Measurements from ENCODE around the gene SLC7A8.
"Not testable (repeated sequence)": the region's sequence is repeated elsewhere in the genome, so short reads cannot be mapped to it uniquely, and the experiment has no call there.

The SLC7A8 gene

DNA sequence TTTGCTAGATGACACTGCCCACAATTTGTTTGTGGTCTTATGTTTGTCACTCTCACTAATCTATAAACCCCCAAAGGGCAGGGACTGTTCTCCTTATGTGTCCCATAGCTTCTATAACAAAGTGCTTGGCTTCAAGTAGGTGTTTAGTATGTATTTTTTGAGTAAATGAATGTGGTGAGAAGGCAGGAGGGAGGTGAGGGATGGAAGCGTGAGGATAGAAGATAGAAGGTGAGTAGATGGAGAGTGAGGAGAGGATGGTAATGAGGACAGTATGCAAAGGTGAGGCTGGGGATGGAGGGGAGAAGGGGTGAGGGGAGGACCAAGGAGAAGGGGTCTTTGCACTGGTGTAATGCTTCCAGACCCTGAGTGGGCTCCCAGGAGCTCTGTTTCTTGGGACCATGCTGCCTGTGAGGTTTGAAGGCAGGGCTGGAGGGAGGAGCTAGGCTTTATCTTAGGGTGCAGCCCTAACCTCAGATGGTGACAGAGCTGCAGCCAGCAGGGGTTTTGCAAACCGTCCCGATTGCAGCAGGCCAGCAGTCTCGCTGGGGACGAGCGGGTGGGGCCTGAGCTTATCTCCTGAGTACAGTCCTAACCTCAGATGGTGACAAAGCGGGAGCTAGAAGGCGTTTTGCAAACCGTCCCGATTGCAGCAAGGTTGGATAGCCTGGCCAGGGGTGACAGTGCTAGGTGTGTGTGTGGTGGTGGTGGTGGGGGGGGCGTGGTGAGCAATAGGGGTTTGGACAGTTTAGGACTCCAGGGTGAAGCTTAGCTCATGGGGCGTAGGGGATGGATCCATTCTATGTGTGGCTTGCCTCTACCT is 70.9 kb downstream of the SLC7A8 start:
- DNase-seq: peak in 1 of 2 donors; percentile 34

DNA sequence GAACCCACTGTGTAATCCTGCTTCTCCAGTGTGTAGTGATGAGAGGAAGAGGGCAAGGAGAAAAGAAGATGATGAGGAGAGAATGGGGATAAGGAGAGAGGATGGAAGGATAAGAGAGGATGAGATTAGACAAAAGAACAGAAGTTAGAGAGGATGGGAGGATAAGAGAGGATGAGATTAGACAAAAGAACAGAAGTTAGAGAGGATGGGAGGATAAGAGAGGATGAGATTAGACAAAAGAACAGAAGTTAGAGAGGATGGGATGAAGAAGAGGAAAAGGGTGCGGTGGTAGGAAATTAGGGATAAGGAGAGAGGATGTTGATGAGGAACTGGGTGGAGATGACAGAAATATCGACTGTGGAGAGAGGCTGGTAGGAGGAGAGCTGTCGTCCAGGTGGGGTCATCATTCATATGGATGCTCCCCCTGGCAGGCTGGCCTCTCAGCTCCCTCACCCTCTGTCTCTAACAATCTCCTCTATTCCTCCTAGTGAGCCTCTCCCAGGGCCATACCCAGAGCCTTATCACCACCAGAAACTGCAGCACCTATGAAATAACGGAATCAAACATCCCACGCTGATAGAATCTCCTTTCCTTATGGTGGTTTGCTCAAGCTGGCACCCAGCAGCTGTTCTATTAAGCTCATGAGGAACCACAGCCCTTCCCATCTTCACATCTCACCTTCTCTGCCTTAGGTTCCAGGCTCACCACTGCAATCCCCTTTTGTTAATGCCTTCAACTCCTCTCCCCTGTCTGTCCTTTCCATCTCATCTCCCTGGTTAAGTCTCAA is 72.7 kb downstream of the SLC7A8 start:
- DNase-seq: no peak

DNA sequence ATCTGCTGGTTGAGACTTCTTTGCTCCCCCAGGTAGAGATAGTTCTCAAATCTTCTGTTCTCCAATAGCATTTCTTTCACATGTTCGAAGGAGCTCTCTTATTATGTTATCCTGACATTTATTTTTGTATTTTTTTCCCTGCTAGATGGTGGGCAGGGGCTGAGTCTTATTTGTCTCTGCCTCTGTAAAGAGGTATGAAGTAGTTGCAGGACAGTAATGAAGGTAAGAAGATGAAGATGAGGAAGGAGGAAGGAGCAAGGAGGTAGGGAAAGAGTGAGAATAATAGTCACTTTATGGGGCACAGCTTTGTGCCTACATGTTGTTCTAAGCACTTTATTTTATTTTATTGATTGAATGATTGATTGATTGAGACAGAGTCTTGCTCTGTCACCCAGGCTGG is 73.7 kb downstream of the SLC7A8 start:
- DNase-seq: no peak

DNA sequence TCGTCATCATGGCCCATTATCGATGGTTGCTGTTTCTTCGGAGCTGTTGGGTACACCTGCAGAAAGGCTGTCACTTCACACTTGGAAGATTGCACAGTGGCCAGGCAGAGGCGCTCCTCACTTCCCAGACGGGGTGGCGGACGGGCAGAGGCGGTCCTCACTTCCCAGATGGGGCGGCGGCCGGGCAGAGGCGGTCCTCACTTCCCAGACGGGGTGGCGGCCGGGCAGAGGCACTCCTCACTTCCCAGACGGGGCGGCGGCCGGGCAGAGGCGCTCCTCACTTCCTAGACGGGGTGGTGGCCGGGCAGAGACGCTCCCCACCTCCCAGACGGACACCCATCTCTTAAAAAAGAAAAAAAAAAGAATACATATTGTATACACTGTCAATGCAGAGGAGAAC is 75.3 kb downstream of the SLC7A8 start:
- DNase-seq: not testable (repeated sequence)

DNA sequence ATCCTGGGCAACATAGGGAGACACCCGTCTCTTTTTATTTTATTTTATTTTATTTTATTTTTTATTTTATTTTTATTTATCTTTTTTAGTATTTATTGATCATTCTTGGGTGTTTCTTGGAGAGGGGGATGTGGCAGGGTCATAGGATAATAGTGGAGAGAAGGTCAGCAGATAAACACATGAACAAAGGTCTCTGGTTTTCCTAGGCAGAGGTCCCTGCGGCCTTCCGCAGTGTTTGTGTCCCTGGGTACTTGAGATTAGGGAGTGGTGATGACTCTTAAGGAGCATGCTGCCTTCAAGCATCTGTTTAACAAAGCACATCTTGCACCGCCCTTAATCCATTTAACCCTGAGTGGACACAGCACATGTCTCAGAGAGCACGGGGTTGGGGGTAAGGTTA is 75.8 kb downstream of the SLC7A8 start:
- DNase-seq: not testable (repeated sequence)

DNA sequence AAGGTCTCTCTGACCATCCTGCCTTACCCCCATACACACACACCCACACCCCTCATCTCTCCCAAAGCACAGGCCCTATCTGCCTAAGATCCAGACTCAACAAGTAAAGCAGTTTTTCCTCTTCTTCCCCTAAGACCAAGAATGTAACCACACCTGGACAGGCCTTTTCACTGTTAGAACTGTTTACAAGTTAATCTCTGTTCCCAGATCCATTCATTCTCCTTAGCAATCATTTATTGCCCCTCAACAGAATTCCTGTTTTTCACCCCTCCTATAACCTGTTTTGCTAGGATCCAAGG is 76.8 kb downstream of the SLC7A8 start:
- no peak for DNase-seq

DNA sequence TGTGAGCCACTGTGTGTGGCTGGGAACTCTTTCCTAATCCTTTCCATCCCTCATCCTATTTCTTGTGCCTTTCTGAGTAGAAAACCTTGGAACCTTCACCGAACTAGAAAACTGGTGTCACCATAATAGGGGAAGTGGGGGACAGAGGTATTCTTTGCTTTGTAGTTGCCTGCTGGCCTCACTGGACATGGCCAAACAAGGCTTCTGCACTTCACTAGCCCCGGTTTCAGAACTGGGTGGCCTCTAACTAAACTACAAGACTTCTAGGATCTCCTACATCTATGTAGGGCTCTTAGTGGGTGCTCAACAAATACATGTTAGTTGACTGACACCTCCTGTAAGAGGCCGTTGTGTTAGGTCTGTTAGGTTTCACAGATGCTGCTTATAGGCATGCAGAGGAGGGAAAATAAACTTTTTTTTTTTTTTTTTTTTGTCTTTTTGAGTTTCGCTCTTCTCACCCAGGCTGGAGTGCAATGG is 78.1 kb downstream of the SLC7A8 start:
- no peak for DNase-seq

DNA sequence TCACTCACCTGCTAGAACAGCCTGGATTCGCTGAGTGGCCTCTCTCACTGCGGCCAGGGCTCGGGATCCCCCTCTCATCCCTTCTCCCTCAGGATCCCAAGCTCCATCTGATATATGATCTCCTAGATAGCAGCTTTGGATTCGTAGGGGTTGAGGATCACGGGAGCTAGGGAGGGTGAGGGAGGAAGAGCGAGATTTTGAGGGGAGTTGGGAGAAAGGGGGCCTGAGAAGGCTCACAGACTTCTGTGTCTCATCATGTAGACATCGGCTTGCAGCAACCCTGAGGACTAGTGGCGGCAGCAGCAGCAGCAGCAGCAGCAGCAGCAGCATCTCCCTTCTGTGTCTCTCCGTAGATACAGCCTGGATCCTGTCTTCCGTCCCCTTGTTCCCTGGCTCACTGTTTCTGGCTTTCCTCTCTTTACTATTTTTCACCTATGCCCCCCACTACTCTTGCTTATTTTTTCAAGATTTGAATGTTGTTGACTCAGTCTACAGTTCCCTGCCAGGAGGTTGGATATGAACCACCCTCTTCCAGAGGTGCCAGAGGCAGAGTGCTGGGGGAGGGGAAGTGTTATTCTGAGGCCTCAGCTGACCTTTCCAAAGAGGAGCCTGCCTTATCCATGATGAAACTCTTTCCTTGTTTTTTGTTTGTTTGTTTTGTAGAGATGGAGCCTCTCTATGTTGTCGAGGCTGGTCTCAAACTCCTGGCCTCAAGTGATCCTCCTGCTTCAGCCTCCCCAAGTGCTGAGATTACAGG is 78.7 kb downstream of the SLC7A8 start, which contains the start of gene CIROP:
CIROP (minus strand) TSS at position 399 of the 757 bp plus-strand sequence; CDS start at position 330, 69 bp downstream.
- no peak for DNase-seq

DNA sequence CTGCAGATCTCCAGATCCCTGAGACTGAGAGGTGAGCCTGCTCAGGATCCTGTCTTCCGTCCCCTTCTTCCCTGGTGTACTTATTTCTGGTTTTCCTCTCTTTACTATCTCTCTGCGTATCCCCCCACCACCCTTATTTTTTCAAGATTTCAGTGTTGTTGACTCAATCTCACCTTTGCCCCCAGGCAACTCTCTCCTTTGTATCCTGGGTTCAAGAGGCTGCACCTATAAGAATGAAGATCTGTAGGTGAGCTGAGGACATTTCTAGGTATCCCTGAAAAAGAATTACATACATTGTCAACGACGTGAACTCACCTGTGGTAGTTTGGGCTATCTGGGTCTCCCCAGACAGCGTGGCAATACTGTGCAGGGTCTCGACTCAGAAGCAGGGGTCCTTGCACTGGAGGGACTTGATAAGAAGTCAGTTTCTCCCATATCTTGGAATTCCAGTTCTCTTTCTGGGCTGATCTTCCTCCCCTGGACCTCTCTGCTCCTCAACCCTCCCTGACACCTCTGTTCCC is 79.3 kb downstream of the SLC7A8 start:
- no peak for DNase-seq

DNA sequence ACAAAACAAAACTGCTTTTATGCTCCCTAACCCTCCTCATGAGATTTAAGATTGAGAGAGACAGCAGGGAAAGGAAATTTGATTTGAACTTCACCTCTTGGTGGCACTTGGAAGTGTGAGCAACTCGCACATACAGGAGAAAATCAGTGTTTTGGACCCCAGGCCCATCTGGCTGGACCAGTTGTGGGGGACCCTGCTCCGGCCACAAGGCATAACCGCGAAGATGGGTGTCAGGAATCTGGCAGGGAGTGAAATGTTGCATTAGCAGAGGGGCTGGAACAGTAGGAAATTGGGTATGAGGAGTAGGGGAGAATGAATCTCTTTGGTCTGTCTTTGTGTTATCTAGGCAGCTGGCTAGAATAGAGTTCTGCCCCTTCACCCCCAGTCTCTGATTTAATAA is 79.9 kb downstream of the SLC7A8 start:
- no peak for DNase-seq

DNA sequence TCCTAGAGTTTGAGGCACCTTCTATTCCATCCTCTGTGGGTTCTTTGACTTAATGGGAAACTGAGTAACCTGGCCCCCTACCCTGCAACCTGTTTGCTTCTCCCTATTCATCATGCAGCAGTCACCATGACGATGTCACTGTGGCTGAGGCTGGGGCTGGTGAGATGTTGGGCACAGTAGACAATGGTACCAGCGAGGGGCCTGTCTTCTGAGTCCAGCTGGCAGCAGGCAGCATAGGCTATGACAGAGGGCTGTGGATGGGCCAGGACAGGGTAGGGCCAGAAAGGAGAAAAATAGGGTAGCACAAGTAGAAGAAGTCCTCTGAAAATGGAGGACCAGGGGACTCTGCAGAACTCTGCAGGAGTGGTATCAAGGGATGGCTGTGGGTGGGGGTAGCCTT is 80.7 kb downstream of the SLC7A8 start:
- DNase-seq: no peak

DNA sequence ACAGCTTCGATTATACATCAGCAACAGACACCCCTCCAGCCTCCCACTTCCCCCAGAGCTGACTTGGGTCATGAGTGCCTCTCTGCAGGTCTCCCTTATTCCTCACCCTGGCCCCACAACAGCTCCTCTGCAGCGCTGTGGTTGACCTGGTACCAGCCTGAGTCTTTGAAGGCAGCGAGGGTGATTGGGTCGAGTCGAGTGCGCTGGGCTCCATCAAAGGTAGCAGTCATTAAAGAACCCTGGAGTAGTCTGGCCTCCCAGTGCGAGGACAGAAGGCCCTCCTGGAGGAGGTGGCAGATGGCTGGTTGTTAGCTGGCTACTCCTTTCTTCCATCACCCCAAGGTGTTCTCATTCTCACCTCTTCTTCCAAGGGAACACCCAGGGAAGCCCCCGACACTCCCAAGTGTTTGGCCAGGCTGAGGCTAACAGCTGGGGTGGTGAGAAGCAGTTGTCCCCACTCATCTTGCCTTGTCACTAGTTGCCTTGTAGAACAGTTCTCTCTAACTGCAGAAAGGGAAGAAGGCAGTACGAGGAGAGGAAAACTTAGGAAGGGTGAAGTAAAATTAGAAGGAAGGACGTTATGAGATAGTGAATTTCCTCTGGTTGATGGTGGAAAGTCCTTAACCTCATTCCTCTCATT is 81.4 kb downstream of the SLC7A8 start:
- no peak for DNase-seq

DNA sequence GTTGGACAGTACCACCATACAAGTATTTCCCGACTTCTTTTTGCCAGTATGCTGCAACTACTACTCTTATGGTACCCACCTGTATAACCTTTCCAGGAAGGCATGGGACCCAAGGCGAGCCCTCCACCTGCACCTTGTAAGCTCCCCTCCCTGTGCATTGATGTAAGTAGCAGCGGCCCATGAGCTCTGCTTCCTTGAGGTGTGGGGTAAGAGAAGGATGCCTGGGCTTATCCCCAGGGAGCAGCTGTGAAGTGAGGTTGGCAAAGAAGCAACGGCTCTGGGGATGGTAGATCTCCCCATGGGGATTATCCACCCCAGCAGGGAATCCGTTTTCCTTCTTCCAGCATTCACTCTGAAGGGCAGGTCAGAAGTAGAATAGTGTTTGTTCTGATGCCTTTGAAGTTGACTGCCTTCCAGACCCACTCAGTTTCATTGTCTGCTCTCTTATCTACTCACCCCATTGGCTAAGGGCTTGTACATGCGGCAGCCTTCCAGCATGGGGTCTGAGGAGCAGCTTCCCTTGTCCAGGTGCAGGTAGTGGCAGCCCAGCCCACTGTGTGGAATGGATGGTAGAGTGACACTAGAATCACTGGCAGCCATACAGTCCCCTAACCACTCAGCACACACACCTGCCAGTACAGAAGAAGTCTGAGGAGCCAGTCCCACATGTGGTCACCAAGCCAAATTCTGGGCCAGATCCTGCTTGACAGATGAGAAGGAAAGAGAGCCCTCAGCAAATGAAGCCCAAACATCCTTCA is 82.1 kb downstream of the SLC7A8 start:
- DNase-seq: no peak

DNA sequence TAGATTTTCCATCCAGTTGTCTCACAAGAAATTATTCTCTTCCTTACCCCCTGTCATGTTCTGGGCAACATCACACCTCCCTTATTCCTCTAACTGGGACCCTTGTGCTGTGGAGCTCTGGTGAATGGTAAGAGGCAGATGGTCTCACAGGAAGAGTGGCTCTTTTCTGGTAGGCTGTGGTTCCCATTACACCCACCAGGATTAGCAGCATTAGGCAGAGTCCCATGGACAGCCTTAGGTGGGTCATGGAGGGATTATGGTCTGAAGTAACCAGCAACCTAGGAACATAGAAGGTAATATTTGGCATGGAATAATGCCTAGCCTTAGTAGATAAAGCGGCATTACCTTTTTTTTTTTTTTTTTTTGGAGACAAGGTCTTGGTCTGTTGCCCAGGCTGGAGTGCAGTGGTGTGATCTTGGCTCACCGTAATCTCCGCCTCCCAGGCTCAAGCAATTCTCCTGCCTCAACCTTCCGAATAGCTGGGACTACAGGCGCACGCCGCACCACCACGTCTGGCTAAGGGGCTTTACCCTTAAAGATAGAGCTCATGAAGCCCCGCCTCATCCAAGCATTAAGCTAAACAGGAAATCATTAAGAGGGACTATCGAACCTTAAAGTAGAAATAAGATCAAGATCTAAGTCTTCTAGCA is 84.1 kb downstream of the SLC7A8 start:
- no peak for DNase-seq

DNA sequence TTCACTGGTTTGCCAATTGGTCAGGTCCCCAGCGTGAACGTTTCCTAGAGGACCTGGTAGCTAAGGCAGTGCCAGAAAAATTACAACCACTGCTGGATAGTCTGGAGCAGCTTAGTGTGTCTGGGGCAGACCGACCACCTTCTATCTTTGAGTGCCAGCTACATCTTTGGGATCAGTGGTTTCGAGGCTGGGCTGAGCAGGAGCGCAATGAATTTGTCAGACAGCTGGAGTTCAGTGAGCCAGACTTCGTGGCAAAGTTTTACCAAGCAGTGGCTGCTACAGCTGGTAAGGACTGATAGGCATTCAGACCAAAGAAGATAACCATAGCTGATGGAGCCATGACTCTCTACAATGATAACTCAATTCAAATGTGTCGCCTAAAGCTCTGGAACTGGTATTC is 85.7 kb downstream of the SLC7A8 start:
- DNase-seq: no peak

DNA sequence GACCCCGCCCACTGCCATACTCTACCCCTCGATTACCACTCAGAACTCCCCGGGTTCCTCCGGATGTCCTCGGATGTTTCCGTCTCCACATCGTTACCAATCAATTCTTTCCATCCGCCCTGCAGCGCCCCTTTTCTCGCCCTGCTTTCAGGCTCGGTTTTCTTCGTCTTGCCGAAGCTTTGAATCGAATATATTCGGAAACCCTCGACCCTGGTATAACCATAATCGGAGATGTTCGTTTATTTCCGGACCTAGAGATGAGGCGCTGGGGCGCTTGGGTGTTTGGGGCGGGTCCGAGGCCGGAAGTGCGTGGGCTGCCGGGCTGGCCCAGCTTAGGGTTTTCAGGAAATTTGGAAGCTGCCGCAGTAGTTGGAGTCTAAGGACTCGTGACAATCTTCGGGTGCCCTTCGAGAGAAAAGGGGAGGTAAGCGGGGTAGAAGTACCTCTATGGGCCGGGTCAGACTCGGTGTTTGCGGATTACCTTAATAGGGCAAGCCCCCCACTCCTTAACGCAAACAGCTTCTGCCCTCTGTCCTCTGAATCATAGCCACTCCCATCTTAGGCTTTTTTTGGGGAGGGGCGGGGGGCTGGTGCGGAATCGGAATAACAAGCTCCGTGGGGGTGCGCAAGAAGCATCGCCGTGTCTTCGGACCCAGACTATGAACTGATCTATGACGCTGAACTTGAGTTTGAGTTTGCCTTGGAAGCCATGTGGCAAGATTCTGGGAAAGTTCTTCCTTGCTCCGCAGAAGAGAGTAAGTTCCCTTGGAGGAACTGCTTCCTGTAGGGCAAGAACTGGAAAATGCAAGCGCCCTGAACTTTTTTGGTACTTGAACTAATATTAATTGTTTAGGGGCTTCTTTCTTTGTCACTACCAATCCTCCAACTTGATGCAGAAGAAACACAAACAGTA is 88.0 kb downstream of the SLC7A8 start, which contains the start of gene C14orf119:
C14orf119 (plus strand) TSS at position 310 of the 913 bp plus-strand sequence. CDS start 2,154 bp downstream, outside the sequence.
- peak; percentile 99 to 100 for DNase-seq

DNA sequence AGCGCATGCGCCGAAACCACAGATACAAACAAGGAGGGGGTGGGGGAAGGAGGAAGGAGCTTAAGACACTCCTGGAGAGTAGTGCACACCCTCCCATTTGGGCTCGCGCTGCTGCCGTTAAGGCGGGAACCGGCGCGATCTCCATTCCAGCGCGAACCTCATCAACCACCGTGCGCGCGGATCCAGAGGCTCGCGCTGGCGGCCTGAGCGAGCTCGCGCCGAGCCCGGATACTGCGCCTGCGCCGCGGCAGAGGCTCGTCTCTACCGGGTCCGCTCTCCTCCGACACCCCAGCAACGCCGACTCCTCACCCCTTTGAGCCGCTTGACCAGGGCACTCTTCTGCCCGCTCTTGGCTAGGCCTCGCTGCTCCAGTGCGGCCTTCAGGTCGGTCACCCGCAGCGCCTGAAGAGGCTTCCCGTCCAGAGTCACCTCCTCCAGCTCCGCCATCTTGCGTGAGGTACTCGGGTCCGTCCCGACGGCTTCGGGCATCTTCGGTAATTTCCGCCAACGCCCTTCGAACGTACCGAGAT is 88.7 kb downstream of the SLC7A8 start, which contains the start of gene ACIN1:
ACIN1 (minus strand) TSS at position 471 of the 530 bp plus-strand sequence; CDS start at position 447, 24 bp downstream.
- peak in 1 of 2 donors; percentile 81 for DNase-seq

DNA sequence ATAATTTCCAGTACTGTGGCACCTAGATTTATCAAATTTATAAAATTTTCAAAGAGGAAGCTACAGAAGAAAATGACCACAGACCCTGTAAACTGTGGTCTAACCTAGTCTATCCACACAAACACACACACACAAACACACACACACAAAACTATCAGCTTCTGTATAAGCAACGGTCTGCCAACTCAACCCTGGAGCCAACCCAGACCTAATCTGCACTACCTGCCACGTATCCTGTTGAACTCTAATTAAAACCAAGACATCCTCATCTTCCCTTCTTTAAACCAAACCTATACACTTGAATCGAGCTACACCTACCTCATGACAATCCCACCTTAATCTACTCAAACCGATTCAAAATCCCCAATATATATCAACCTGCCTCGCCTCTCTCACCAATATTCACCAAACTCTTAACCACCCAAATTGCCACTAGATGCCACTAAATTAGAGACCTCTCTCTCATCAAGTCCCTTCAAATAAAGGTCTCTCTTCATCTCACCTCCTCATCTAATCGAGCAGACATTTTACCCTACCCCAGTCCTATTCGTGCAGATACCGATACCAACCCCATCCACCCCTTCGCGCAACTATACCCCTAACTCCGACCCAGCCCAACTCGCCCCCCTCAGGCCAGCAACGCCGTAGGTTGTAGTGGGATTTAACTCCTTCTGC is 89.3 kb downstream of the SLC7A8 start:
- DNase-seq: peak in 1 of 2 donors; percentile 86

DNA sequence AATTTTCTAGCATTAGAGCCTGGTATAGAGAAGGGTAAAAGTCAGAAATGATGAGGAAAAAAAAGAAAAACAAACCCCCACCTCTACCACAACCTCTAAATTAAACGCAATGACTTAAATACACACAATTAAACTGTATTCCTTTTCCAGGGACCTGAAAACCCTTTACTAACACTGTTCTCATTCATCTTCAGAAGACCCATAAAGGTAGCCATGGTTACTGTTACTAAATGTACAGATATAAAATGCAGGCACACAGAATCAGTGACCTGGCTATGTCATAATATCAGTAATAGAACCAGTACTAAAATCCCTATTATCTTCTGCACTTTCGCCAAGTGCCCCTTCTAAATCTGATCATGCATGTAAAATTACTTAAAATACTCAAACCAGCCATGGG is 89.9 kb downstream of the SLC7A8 start:
- DNase-seq: no peak

Measured in CD4-positive, alpha-beta T cell treated with Interleukin-1 beta for 1 hour (primary cell).